Hepatocyte (in vitro differentiated cells): ENCODE measurements around the gene APOO. TPM values are rescaled to one million over a fixed set of nuclear protein-coding genes. Genes with fewer than 3 reads are reported as not detected.

ENCODE experiments used
- DNase-seq: peaks from one replicate; pipeline ENCODE4 v3.0.0-alpha.2; 2016; ENCODE audit warnings: low spot score
- H2AFZ ChIP-seq: fragments of 200-600 bp; sonication (generic); 2 replicates; pipeline ENCODE4 v1.6.0; 2016; ENCODE audit warnings: antibody characterized with exemption, mild to moderate bottlenecking
- H3K27ac ChIP-seq: fragments of 200-600 bp; sonication (generic); 2 replicates; pipeline ENCODE4 v1.5.1; 2016; ENCODE audit warnings: mild to moderate bottlenecking
- H3K27me3 ChIP-seq: fragments of 200-600 bp; sonication (generic); 2 replicates; pipeline ENCODE4 v1.6.1; 2016
- H3K36me3 ChIP-seq: fragments of 200-600 bp; sonication (generic); replicated peaks from 2 replicates; pipeline ENCODE4 v1.5.1; 2016; ENCODE audit warnings: low read depth; ENCODE audit not compliant: insufficient read depth
- H3K4me1 ChIP-seq: fragments of 200-600 bp; sonication (generic); 2 replicates; pipeline ENCODE4 v1.5.1; 2016; ENCODE audit warnings: mild to moderate bottlenecking, moderate library complexity; ENCODE audit not compliant: insufficient read depth
- H3K4me2 ChIP-seq: fragments of 200-600 bp; sonication (generic); 2 replicates; pipeline ENCODE4 v1.6.0; 2016
- H3K4me3 ChIP-seq: fragments of 200-600 bp; sonication (generic); 2 replicates; pipeline ENCODE4 v1.5.1; 2016; ENCODE audit warnings: mild to moderate bottlenecking
- H3K79me2 ChIP-seq: fragments of 200-600 bp; sonication (generic); 2 replicates; pipeline ENCODE4 v1.6.0; 2017; ENCODE audit warnings: mild to moderate bottlenecking
- H3K9me2 ChIP-seq: fragments of 200-600 bp; sonication (generic); replicated peaks from 2 replicates; pipeline ENCODE4 v1.6.0; 2017; ENCODE audit warnings: mild to moderate bottlenecking; ENCODE audit not compliant: insufficient read depth
- H3K9me3 ChIP-seq: fragments of 200-600 bp; sonication (generic); 2 replicates; pipeline ENCODE4 v1.5.1; 2016; ENCODE audit warnings: low read depth, mild to moderate bottlenecking
- H4K20me1 ChIP-seq: fragments of 200-600 bp; sonication (generic); 2 replicates; pipeline ENCODE4 v1.6.0; 2016; ENCODE audit warnings: mild to moderate bottlenecking; ENCODE audit not compliant: insufficient read depth, poor library complexity, severe bottlenecking
- EZH2 ChIP-seq: fragments of 200-600 bp; sonication (generic); IDR thresholded peaks from 2 replicates; pipeline ENCODE4 v1.6.1; 2016; ENCODE audit warnings: antibody characterized with exemption, mild to moderate bottlenecking, borderline replicate concordance
- EZH2phosphoT487 ChIP-seq: fragments of 200-600 bp; sonication (generic); IDR thresholded peaks from one replicate; pipeline ENCODE4 v1.6.1; 2018; ENCODE audit warnings: antibody characterized with exemption, mild to moderate bottlenecking, low read depth, moderate library complexity; ENCODE audit not compliant: unreplicated experiment, severe bottlenecking
- WGBS: methylation state at CpG from one replicate; pipeline ENCODE4 v1.1.6; 2016; ENCODE audit warnings: low lambda C conversion rate; ENCODE audit errors: missing lambda C conversion rate; 5-methylcytosine and 5-hydroxymethylcytosine counted together
- polyA plus RNA-seq: library from polyadenylated mRNA; unstranded; fragments of >200 nt; fragmentation: Nextera tagmentation; extraction: Ambion mirVana; gene quantifications from 2 replicates; pipeline ENCODE4 v1.2.1, GENCODE V29; 2016
- total RNA-seq: library from RNA; depleted of rRNA; stranded (reverse); fragments of >200 nt; gene quantifications from 2 replicates; pipeline ENCODE4 v1.2.3, GENCODE V29; 2014
- TF ChIP-seq, protein P1 (sequence below): fragments of 200-600 bp; sonication (generic); IDR thresholded peaks from 2 replicates; pipeline ENCODE4 v1.5.1; 2016; ENCODE audit warnings: antibody characterized with exemption, mild to moderate bottlenecking; ENCODE audit not compliant: poor library complexity

APOO gene
- total and polyA plus RNA-seq, 2 experiments from 2014 or later = 27.0 to 45.1 TPM

GRCh38 chrX:23815376-23815775, 92.4 kb downstream of the APOO start:
- no peaks in the 10 kb centered on the region for H3K9me2 ChIP-seq
- DNase-seq = no peak
- no peak overlapping the region for H3K4me3 ChIP-seq
- TF ChIP-seq EZH2phosphoT487 = no peak
- TF ChIP-seq, protein P1, sequence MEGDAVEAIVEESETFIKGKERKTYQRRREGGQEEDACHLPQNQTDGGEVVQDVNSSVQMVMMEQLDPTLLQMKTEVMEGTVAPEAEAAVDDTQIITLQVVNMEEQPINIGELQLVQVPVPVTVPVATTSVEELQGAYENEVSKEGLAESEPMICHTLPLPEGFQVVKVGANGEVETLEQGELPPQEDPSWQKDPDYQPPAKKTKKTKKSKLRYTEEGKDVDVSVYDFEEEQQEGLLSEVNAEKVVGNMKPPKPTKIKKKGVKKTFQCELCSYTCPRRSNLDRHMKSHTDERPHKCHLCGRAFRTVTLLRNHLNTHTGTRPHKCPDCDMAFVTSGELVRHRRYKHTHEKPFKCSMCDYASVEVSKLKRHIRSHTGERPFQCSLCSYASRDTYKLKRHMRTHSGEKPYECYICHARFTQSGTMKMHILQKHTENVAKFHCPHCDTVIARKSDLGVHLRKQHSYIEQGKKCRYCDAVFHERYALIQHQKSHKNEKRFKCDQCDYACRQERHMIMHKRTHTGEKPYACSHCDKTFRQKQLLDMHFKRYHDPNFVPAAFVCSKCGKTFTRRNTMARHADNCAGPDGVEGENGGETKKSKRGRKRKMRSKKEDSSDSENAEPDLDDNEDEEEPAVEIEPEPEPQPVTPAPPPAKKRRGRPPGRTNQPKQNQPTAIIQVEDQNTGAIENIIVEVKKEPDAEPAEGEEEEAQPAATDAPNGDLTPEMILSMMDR = no peak
- TF ChIP-seq EZH2 = no peak
- no peak overlapping the region for H3K27ac ChIP-seq
- 97% methylated on average over 7 of the region's 7 CpGs for WGBS
- H4K20me1 ChIP-seq = no peaks in the 10 kb centered on the region
- H3K27me3 ChIP-seq = no peaks in the 10 kb centered on the region
- no peaks in the 10 kb centered on the region for H3K9me3 ChIP-seq
- no peaks in the 10 kb centered on the region for H3K4me1 ChIP-seq
- no peaks in the 10 kb centered on the region for H3K79me2 ChIP-seq
- H2AFZ ChIP-seq = no peak overlapping the region
- H3K4me2 ChIP-seq = no peak overlapping the region
- H3K36me3 ChIP-seq = no peaks in the 10 kb centered on the region

DNA sequence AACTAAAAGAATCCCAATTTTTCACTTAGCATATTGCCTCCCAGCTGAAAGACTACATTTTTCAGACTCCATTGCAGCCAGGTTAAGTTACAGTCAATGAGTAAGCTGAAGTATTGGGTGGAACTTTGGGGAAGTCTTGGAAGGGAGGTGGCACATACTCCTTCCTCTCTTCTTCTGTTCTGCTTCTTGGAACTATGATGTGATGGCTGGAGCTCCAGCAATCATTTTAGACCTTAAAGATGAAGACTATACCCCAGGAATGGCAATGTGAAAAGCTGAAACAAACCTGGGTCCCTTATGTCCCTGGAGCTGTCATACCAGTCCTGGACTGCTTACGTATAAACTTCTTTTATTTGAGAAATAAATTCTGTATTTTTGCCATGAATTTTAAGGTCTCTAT, 93.9 kb downstream of the APOO start:
- Histone ChIP-seq H3K9me3 (no peaks in the 10 kb centered on the region), H3K9me2 (no peaks in the 10 kb centered on the region), H4K20me1 (no peaks in the 10 kb centered on the region), H3K27ac (no peak overlapping the region), H3K4me1 (no peaks in the 10 kb centered on the region), H3K79me2 (no peaks in the 10 kb centered on the region), H3K4me2 (no peak overlapping the region), H3K4me3 (no peak overlapping the region), H2AFZ (no peak overlapping the region), H3K27me3 (no peaks in the 10 kb centered on the region), H3K36me3 (no peaks in the 10 kb centered on the region)
- 97% methylated on average over 1 of the region's 1 CpG for WGBS
- TF ChIP-seq, protein P1 = no peak
- TF ChIP-seq EZH2phosphoT487 (no peak), EZH2 (no peak)
- no peak for DNase-seq

GRCh38 chrX:23811656-23812055, 96.1 kb downstream of the APOO start:
- no peak overlapping the region for H3K4me3 ChIP-seq
- 89% methylated on average over 6 of the region's 6 CpGs for WGBS
- H4K20me1 ChIP-seq = no peaks in the 10 kb centered on the region
- no peaks in the 10 kb centered on the region for H3K36me3 ChIP-seq
- no peak overlapping the region for H2AFZ ChIP-seq
- H3K9me2 ChIP-seq = no peaks in the 10 kb centered on the region
- H3K4me2 ChIP-seq = no peak overlapping the region
- H3K27me3 ChIP-seq = no peaks in the 10 kb centered on the region
- H3K27ac ChIP-seq = no peak overlapping the region
- no peak for DNase-seq
- TF ChIP-seq EZH2 = no peak
- TF ChIP-seq, protein P1 = no peak
- TF ChIP-seq EZH2phosphoT487 = no peak
- no peaks in the 10 kb centered on the region for H3K9me3 ChIP-seq
- H3K4me1 ChIP-seq = peaks cover 8% of the 10 kb centered on the region
- H3K79me2 ChIP-seq = no peaks in the 10 kb centered on the region

- H3K4me2 ChIP-seq = no peak overlapping the region
- no peaks in the 10 kb centered on the region for H3K9me3 ChIP-seq
- no peaks in the 10 kb centered on the region for H3K79me2 ChIP-seq
- TF ChIP-seq EZH2 (no peak), EZH2phosphoT487 (no peak)
- TF ChIP-seq, protein P1 = no peak
- H3K27me3 ChIP-seq = no peaks in the 10 kb centered on the region
- 89% methylated on average over 10 of the region's 10 CpGs for WGBS
- no peaks in the 10 kb centered on the region for H4K20me1 ChIP-seq
- no peak overlapping the region for H3K4me3 ChIP-seq
- H3K9me2 ChIP-seq = no peaks in the 10 kb centered on the region
- peaks cover 12% of the 10 kb centered on the region for H3K4me1 ChIP-seq
- no peaks in the 10 kb centered on the region for H3K36me3 ChIP-seq
- H2AFZ ChIP-seq = no peak overlapping the region
- DNase-seq = no peak
- no peak overlapping the region for H3K27ac ChIP-seq
These were observed 96.6 kb downstream of the APOO start for GRCh38 chrX:23811108-23811651.
